ENCODE measurements around the gene HMGXB3. TPM values are rescaled to one million over a fixed set of nuclear protein-coding genes. Genes with fewer than 3 reads are reported as not detected.

The HMGXB3 gene
- total and polyA plus RNA-seq, 11 donors = 10.7 to 25.9 (median 17.5) TPM

GRCh38 chr5:150068472-150068871 is 67.9 kb downstream of the HMGXB3 start:
- H3K27me3 ChIP-seq = no peaks in the 10 kb centered on the region
- TF ChIP-seq POLR2A (IDR thresholded peaks at IDR 0.05) = no peak
- no peak for TF ChIP-seq CTCF (IDR thresholded peaks at IDR 0.05)
- DNase-seq (no peak), ATAC-seq (no peak)
- 48 to 64% (median 59%) methylated on average over 4 of the region's 4 CpGs for WGBS, 4 donors
- H3K4me1 ChIP-seq = peaks cover 0 to 59% (median 0%) of the 10 kb centered on the region in 12 donors
- H3K4me3 ChIP-seq = no peak overlapping the region
- H3K9me3 ChIP-seq = no peaks in the 10 kb centered on the region
- intact Hi-C loops (cut with DNase I) = no loop called here
- peak overlapping the region in 1 of 12 donors; percentile 81 for H3K27ac ChIP-seq
- peaks cover 0 to 61% (median 0%) of the 10 kb centered on the region in 9 donors for H3K36me3 ChIP-seq

GRCh38 chr5:150068961-150069645 is 68.6 kb downstream of the HMGXB3 start:
- Histone ChIP-seq H3K27ac (peak overlapping the region in 1 of 12 donors; percentile 81), H3K4me3 (no peak overlapping the region), H3K27me3 (no peaks in the 10 kb centered on the region), H3K9me3 (no peaks in the 10 kb centered on the region), H3K4me1 (peaks cover 0 to 53% (median 0%) of the 10 kb centered on the region in 12 donors), H3K36me3 (peaks cover 0 to 60% (median 0%) of the 10 kb centered on the region in 9 donors)
- WGBS, 4 donors = 84 to 88% (median 87%) methylated on average over 9 to 12 of the region's 12 CpGs
- TF ChIP-seq POLR2A (IDR thresholded peaks at IDR 0.05) (no peak), CTCF (IDR thresholded peaks at IDR 0.05) (no peak)
- no peak for DNase-seq
- intact Hi-C loops (cut with DNase I) = no loop called here
- no peak for ATAC-seq

- no peak for DNase-seq
- intact Hi-C loops (cut with DNase I) = loop anchor here in 1 of 10 donors (5.0 kb wide), 1 partner anchor 37 kb away; no protein-coding TSS in a partner anchor
- no peaks in the 10 kb centered on the region for H3K9me3 ChIP-seq
- WGBS, 4 donors = 90 to 93% (median 91%) methylated on average over 13 to 25 of the region's 25 CpGs
- TF ChIP-seq POLR2A (IDR thresholded peaks at IDR 0.05) (no peak), CTCF (IDR thresholded peaks at IDR 0.05) (no peak)
- H3K36me3 ChIP-seq = peaks cover 0 to 65% (median 0%) of the 10 kb centered on the region in 9 donors
- no peaks in the 10 kb centered on the region for H3K27me3 ChIP-seq
- no peak overlapping the region for H3K4me3 ChIP-seq
- peaks cover 0 to 44% (median 0%) of the 10 kb centered on the region in 12 donors for H3K4me1 ChIP-seq
- no peak overlapping the region for H3K27ac ChIP-seq
- ATAC-seq = no peak
Observed at GRCh38 chr5:150069672-150070627, 69.4 kb downstream of the HMGXB3 start.

- ATAC-seq (no peak), DNase-seq (peak in 1 of 5 donors; percentile 4)
- Histone ChIP-seq H3K9me3 (no peaks in the 10 kb centered on the region), H3K27me3 (no peaks in the 10 kb centered on the region), H3K4me3 (no peak overlapping the region), H3K4me1 (peaks cover 0 to 36% (median 0%) of the 10 kb centered on the region in 12 donors), H3K36me3 (peaks cover 0 to 74% (median 0%) of the 10 kb centered on the region in 9 donors), H3K27ac (no peak overlapping the region)
- TF ChIP-seq CTCF (IDR thresholded peaks at IDR 0.05) = no peak
- TF ChIP-seq POLR2A (IDR thresholded peaks at IDR 0.05) = no peak
- WGBS, 4 donors = 89 to 99% (median 94%) methylated on average over 3 of the region's 3 CpGs
- intact Hi-C loops (cut with DNase I) = loop anchor here in 1 of 10 donors (5.0 kb wide), 1 partner anchor 36 kb away; no protein-coding TSS in a partner anchor
Observed at GRCh38 chr5:150070821-150071220, 70.3 kb downstream of the HMGXB3 start.

All from heart left ventricle (tissue), 16 donors.